ENCODE results near the gene MPRIP.

DNA sequence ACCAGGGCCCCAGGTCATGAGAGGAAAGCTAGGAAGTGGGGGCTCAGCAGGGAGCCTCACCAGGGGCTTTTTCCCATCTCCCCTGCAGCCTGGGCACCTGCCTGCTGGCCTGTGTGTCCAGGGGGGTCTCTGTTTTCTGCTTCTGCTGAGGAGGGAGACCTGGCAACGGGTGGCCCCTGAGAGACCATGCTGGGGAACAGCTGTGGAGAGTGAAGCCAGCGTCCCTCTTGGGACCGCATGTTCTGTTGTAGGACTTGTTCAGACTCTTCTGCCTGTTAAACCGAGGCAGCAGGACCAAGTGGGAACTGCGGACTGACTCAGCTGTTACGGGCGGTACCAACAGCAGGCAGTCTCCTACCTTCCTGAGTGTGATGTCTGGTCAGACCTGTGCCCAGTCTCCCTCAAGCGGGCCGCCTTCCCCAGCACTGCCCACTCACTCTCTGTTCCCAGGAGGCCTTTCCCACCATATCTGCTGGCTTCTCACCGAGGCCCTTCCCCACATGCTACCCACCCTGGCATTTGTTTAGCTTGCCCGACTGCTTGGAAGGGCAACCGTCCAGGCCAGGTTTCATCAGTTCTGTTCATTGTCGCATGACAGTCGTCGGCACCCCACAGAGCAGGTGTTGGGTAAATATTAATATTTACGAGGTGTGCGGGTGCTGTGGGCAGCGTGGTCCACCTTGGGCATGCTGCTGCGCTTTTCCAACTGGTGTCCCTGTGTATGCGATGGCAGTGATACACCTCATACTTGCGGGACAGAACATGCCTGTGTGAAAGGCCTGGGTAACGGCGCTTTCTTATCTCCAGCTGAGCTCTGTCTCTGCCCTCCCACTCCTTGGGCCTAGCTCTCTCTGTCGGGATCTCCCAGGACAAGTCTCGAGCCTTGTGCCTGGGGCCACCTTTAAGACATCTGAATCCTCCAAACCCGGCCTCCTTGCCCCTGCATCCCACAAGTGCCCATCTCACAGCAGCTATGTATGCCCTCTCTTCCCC, 69.4 kb downstream of the MPRIP start:
- TF ChIP-seq, protein P1, sequence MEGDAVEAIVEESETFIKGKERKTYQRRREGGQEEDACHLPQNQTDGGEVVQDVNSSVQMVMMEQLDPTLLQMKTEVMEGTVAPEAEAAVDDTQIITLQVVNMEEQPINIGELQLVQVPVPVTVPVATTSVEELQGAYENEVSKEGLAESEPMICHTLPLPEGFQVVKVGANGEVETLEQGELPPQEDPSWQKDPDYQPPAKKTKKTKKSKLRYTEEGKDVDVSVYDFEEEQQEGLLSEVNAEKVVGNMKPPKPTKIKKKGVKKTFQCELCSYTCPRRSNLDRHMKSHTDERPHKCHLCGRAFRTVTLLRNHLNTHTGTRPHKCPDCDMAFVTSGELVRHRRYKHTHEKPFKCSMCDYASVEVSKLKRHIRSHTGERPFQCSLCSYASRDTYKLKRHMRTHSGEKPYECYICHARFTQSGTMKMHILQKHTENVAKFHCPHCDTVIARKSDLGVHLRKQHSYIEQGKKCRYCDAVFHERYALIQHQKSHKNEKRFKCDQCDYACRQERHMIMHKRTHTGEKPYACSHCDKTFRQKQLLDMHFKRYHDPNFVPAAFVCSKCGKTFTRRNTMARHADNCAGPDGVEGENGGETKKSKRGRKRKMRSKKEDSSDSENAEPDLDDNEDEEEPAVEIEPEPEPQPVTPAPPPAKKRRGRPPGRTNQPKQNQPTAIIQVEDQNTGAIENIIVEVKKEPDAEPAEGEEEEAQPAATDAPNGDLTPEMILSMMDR (IDR thresholded peaks at IDR 0.05; ENCODE audit: poor library complexity), result no peak
- no peak for TF ChIP-seq EZH2 (IDR thresholded peaks at IDR 0.05; ENCODE audit: borderline replicate concordance)
